GM21717 (cell line): ENCODE results near the gene TMC2.

Source experiments
- ATAC-seq: cut with Tn5 transposase; IDR thresholded peaks from one replicate; pipeline ENCODE4 v1.9.1; 2021; ENCODE audit warnings: mild to moderate bottlenecking, moderate library complexity; ENCODE audit not compliant: unreplicated experiment

TMC2 gene

GRCh38 chr20:2576317-2576727 lies 39.9 kb downstream of the TMC2 start:
- ATAC-seq: no peak

GRCh38 chr20:2578475-2579192 lies 42.3 kb downstream of the TMC2 start:
- no peak for ATAC-seq

DNA sequence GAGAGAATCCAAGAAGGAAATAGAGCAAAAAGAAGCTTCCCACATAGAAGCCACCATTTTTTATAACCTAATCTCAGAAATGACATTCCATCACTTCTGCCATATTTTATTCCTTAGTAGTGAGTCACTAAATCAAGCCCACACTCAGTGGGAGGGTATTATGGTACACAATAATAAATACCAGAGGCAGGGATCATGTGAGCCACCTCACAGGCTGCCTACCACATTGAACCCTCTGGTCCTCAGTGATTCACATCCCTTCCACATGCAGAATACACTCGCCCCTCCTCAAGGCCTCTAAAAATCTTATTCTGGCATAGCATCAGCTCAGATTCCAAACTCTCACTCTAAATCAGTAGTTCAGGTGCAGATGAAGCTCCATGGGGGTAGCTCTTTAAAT lies 49.4 kb downstream of the TMC2 start:
- no peak for ATAC-seq

DNA sequence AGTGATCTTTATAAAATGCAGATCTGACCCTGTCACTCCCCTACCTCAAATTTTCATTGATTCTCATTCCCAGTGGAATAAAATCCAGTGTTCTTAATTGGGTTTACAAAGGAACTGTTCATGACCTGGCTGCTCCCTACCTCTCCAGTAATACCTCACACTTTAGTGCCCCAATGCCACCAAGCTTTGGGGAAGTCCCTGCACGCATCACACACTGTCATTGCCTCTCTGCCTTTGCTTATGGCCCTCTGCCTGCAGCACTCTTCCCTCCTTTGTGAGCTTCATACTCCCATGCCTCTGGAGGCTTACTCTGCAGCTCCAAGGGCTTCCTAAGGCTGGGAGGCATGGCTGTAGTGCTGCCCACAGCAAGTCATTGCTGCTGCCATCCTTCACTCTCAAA lies 57.4 kb downstream of the TMC2 start:
- no peak for ATAC-seq

DNA sequence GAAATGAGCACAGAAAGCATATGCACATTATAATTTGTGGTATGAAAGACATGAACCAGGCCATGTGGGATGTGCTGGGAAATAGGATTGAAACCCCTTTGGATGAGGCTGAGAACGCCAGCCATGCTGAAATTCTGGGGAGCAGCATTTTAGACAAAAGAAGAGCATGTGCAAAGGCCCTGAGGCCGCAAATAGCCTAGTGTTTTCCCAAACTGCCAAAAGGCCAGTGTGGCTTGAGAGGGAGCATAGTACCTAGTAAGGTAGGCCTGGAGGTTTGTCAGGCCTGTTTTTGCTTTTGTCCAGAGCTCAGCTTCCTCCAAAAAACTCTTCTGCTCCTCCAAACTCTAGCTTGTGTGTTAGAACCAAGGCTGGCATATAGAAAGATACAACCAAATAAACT lies 58.7 kb downstream of the TMC2 start:
- ATAC-seq: no peak

GRCh38 chr20:2596673-2597279 lies 60.4 kb downstream of the TMC2 start:
- no peak for ATAC-seq

GRCh38 chr20:2599288-2600006 lies 63.1 kb downstream of the TMC2 start:
- no peak for ATAC-seq

DNA sequence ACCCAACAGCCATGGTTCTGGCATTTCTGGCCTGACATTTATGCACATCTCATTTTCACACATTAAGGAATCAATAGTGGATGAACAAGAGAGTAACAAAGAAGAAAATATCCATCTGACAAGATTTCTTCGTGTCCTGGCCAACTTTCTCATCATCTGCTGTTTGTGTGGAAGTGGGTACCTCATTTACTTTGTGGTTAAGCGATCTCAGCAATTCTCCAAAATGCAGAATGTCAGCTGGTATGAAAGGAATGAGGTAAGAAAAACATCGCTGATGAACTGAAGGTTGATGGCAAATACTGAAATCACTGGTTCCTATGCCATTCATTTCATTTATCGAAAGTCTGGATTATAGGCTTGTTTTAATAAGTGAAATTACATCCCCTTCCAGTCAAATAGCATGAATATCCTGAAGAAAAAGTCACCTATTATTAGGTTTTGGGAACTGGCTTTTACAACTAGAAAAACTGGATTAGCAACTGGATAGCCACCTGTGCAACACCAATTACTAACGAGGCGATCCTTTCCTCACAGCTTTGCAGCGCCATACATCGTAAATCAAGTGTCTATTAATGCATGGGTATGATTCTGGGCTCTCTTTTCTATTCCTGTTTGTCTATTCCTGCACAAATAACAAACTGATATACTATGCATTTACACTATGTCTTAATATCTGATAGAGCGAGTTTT lies 65.8 kb downstream of the TMC2 start:
- ATAC-seq: no peak

- ATAC-seq: no peak
Observed at GRCh38 chr20:2602746-2603145, 66.4 kb downstream of the TMC2 start.

DNA sequence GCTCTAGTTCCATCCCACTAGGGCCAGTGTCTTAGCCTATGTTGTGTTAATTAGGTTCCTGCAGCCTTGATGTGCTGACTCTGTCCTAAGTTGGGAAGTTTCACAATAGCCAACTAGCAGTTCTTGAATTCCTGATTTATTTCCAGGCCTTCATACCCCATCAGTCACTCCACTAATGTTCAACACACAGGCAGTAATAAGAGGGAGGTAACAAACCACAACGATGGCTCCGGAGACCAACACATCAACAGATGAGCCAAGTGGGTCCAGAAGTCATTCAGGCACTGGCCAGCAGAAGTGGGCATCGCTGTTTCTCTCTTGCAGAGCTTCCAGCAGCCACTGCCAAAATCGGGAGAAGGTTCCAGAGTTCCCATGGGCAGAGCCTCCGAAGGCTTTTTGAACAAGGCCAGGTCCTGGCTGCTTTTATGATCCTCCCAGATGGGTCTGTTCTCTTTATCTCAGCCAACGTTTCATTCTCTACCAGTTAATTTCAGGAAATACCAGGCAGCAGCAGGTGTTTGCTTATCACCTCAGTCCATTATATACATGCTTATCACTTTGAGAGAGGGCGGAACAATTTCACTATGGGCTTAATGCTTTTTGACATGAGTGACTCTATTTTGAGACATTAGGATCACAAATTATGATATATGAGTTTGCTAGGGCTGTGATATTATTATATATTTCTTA lies 67.6 kb downstream of the TMC2 start:
- ATAC-seq: no peak

- no peak for ATAC-seq
Observed at GRCh38 chr20:2604506-2604835, 68.1 kb downstream of the TMC2 start.

GRCh38 chr20:2606507-2607006 lies 70.2 kb downstream of the TMC2 start:
- ATAC-seq: no peak

DNA sequence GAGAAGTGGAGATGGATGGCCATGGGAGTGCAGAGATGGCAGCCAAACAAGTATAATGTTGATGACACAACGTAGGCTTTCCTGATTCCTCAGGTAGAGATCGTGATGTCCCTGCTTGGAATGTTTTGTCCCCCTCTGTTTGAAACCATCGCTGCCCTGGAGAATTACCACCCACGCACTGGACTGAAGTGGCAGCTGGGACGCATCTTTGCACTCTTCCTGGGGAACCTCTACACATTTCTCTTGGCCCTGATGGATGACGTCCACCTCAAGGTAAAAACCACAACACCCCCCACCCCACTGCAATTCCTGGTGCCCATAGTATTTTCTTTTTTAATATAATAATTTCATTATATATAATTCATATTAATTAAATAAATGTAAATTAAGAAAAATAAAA lies 74.0 kb downstream of the TMC2 start:
- no peak for ATAC-seq

- ATAC-seq: no peak
Observed at GRCh38 chr20:2610941-2611720, 74.8 kb downstream of the TMC2 start.

- ATAC-seq: no peak
Observed at GRCh38 chr20:2612073-2612472, 75.7 kb downstream of the TMC2 start.

DNA sequence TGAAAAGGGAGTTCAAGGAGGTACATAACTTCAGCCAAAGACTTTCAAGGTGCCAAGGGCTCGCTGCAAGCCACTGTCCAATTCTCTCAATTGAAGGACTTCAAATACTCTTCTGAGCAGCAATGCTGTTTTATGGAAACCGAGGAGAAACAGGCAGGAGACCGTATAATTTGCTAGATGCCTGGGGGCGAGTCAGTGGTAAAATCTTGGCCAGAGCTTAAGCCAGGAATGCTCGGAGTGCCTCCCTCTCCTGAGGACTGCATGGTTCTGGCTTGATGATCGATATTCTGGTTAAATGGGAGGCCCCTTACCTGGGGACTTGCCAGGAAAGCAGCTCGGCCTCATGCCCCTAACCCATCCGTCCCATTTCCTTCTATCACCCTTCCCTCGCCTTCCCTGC lies 80.3 kb downstream of the TMC2 start:
- no peak for ATAC-seq

GRCh38 chr20:2617099-2617714 lies 80.8 kb downstream of the TMC2 start:
- no peak for ATAC-seq

GRCh38 chr20:2618815-2619214 lies 82.4 kb downstream of the TMC2 start:
- no peak for ATAC-seq

DNA sequence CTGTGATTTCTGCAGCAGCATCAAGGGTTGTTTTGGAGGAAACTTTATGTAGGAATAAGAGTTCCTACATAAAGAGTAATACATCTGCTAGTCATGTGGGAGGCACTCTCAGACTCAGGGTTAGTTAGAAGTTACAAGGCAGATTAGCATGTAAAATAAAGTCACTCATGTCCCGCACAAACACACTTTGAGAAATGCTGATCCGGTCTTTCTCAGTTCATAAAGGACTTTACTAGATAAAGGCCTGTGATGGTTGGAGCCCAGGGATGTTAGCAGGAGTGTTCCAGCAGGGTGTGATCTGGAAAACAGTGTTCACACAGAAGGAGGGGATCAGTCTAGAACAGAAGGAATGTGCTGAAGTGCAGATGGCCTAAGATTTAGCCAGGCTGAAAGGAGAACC lies 83.0 kb downstream of the TMC2 start:
- ATAC-seq: no peak
